ENCODE data around the gene RAB7B. TPM values are rescaled to one million over a fixed set of nuclear protein-coding genes. Genes with fewer than 3 reads are reported as not detected.

RAB7B gene
- total RNA-seq, 1 experiment from 2014 or later, result not detected

GRCh38 chr1:205972081-205972480 lies 31.1 kb downstream of the RAB7B start:
- no peak overlapping the region for H3K27ac Mint-ChIP-seq
- ATAC-seq (no peak), DNase-seq (ENCODE audit: low spot score) (no peak)
- POLR2A ChIA-PET, result no interaction called here
- CTCF ChIA-PET, result interaction anchor here (0.5 to 0.6 kb wide), 2 partner anchors 12 to 53 kb away, joined by 3 read pairs; no protein-coding TSS in a partner anchor
- 0 out of 2 replicates have a peak, but pooled peaks cover 5% of the 10 kb centered on the region for H3K4me1 Mint-ChIP-seq
- H3K36me3 Mint-ChIP-seq, result peaks cover 2% of the 10 kb centered on the region; the same call in 1 of the 2 replicates
- peaks cover 23% of the 10 kb centered on the region for H3K9me3 Mint-ChIP-seq
- peaks cover 3% of the 10 kb centered on the region; the same call in 1 of the 2 replicates for H3K27me3 Mint-ChIP-seq (ENCODE audit: low read depth)
- H3K4me3 Mint-ChIP-seq, result no peak overlapping the region
- TF ChIP-seq NR3C1 (CRISPR knock-in tag; conservative IDR thresholded peaks at IDR 0.05; ENCODE audit: low read depth) (no peak), SOX15 (CRISPR knock-in tag; IDR thresholded peaks at IDR 0.05) (no peak), ZNF232 (CRISPR knock-in tag; IDR thresholded peaks at IDR 0.05) (no peak), ZBTB43 (CRISPR knock-in tag; IDR thresholded peaks at IDR 0.05) (no peak), SMAD4 (CRISPR knock-in tag; IDR thresholded peaks at IDR 0.05) (no peak), KAT7 (CRISPR knock-in tag; IDR thresholded peaks at IDR 0.05; ENCODE audit: borderline replicate concordance) (no peak), IRF2 (CRISPR knock-in tag; IDR thresholded peaks at IDR 0.05; ENCODE audit: borderline replicate concordance, low read depth) (no peak), SP1 (CRISPR knock-in tag; conservative IDR thresholded peaks at IDR 0.05) (no peak), TEAD4 (CRISPR knock-in tag; IDR thresholded peaks at IDR 0.05) (no peak), FOXJ3 (CRISPR knock-in tag; IDR thresholded peaks at IDR 0.05; ENCODE audit: borderline replicate concordance) (no peak), NR1H2 (CRISPR knock-in tag; IDR thresholded peaks at IDR 0.05) (no peak), ELF4 (CRISPR knock-in tag; IDR thresholded peaks at IDR 0.05; ENCODE audit: low read depth) (no peak)
- TF ChIP-seq, protein P1, sequence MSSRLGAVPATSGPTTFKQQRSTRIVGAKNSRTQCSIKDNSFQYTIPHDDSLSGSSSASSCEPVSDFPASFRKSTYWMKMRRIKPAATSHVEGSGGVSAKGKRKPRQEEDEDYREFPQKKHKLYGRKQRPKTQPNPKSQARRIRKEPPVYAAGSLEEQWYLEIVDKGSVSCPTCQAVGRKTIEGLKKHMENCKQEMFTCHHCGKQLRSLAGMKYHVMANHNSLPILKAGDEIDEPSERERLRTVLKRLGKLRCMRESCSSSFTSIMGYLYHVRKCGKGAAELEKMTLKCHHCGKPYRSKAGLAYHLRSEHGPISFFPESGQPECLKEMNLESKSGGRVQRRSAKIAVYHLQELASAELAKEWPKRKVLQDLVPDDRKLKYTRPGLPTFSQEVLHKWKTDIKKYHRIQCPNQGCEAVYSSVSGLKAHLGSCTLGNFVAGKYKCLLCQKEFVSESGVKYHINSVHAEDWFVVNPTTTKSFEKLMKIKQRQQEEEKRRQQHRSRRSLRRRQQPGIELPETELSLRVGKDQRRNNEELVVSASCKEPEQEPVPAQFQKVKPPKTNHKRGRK (CRISPR knock-in tag; IDR thresholded peaks at IDR 0.05; ENCODE audit: borderline replicate concordance), result no peak

GRCh38 chr1:205971082-205971481 lies 32.1 kb downstream of the RAB7B start:
- DNase-seq (ENCODE audit: low spot score) (no peak), ATAC-seq (no peak)
- Mint-ChIP-seq H3K27ac (no peak overlapping the region), H3K9me3 (peaks cover 23% of the 10 kb centered on the region), H3K27me3 (ENCODE audit: low read depth) (peaks cover 3% of the 10 kb centered on the region; the same call in 1 of the 2 replicates), H3K4me1 (no peaks in the 10 kb centered on the region), H3K4me3 (no peak overlapping the region), H3K36me3 (peaks cover 2% of the 10 kb centered on the region; the same call in 1 of the 2 replicates)
- ChIA-PET POLR2A (no interaction called here), CTCF (interaction anchor here (1.2 kb wide), 1 partner anchor 52 kb away, joined by 3 read pairs; no protein-coding TSS in a partner anchor)
- TF ChIP-seq EMX1 (CRISPR knock-in tag; IDR thresholded peaks at IDR 0.05), result no peak
- no peak for TF ChIP-seq CBFB (CRISPR knock-in tag; IDR thresholded peaks at IDR 0.05; ENCODE audit: low read depth)

GRCh38 chr1:205970486-205970885 lies 32.7 kb downstream of the RAB7B start:
- ChIA-PET CTCF (interaction anchor here (1.2 kb wide), 1 partner anchor 52 kb away, joined by 3 read pairs; no protein-coding TSS in a partner anchor), POLR2A (no interaction called here)
- H3K4me1 Mint-ChIP-seq, result peaks cover 3% of the 10 kb centered on the region
- ATAC-seq (no peak), DNase-seq (ENCODE audit: low spot score) (no peak)
- TF ChIP-seq EMX1 (CRISPR knock-in tag; IDR thresholded peaks at IDR 0.05), result no peak
- no peak for TF ChIP-seq TCF7 (CRISPR knock-in tag; IDR thresholded peaks at IDR 0.05; ENCODE audit: low read depth)
- TF ChIP-seq GRHL2 (CRISPR knock-in tag; IDR thresholded peaks at IDR 0.05; ENCODE audit: insufficient replicate concordance, severe bottlenecking), result no peak
- TF ChIP-seq GABPB1 (CRISPR knock-in tag; IDR thresholded peaks at IDR 0.05), result no peak
- no peak for TF ChIP-seq PRRX2 (CRISPR knock-in tag; IDR thresholded peaks at IDR 0.05)
- TF ChIP-seq, protein P2, sequence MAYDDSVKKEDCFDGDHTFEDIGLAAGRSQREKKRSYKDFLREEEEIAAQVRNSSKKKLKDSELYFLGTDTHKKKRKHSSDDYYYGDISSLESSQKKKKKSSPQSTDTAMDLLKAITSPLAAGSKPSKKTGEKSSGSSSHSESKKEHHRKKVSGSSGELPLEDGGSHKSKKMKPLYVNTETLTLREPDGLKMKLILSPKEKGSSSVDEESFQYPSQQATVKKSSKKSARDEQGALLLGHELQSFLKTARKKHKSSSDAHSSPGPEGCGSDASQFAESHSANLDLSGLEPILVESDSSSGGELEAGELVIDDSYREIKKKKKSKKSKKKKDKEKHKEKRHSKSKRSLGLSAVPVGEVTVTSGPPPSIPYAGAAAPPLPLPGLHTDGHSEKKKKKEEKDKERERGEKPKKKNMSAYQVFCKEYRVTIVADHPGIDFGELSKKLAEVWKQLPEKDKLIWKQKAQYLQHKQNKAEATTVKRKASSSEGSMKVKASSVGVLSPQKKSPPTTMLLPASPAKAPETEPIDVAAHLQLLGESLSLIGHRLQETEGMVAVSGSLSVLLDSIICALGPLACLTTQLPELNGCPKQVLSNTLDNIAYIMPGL (CRISPR knock-in tag; IDR thresholded peaks at IDR 0.05), result no peak
- TF ChIP-seq, protein P3, sequence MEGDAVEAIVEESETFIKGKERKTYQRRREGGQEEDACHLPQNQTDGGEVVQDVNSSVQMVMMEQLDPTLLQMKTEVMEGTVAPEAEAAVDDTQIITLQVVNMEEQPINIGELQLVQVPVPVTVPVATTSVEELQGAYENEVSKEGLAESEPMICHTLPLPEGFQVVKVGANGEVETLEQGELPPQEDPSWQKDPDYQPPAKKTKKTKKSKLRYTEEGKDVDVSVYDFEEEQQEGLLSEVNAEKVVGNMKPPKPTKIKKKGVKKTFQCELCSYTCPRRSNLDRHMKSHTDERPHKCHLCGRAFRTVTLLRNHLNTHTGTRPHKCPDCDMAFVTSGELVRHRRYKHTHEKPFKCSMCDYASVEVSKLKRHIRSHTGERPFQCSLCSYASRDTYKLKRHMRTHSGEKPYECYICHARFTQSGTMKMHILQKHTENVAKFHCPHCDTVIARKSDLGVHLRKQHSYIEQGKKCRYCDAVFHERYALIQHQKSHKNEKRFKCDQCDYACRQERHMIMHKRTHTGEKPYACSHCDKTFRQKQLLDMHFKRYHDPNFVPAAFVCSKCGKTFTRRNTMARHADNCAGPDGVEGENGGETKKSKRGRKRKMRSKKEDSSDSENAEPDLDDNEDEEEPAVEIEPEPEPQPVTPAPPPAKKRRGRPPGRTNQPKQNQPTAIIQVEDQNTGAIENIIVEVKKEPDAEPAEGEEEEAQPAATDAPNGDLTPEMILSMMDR (IDR thresholded peaks at IDR 0.05), result no peak
- no peak for TF ChIP-seq ELF4 (CRISPR knock-in tag; IDR thresholded peaks at IDR 0.05; ENCODE audit: low read depth)
- TF ChIP-seq HMGA2 (CRISPR knock-in tag; IDR thresholded peaks at IDR 0.05), result no peak
- TF ChIP-seq, protein P4, sequence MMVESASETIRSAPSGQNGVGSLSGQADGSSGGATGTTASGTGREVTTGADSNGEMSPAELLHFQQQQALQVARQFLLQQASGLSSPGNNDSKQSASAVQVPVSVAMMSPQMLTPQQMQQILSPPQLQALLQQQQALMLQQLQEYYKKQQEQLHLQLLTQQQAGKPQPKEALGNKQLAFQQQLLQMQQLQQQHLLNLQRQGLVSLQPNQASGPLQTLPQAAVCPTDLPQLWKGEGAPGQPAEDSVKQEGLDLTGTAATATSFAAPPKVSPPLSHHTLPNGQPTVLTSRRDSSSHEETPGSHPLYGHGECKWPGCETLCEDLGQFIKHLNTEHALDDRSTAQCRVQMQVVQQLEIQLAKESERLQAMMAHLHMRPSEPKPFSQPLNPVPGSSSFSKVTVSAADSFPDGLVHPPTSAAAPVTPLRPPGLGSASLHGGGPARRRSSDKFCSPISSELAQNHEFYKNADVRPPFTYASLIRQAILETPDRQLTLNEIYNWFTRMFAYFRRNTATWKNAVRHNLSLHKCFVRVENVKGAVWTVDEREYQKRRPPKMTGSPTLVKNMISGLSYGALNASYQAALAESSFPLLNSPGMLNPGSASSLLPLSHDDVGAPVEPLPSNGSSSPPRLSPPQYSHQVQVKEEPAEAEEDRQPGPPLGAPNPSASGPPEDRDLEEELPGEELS (CRISPR knock-in tag; IDR thresholded peaks at IDR 0.05), result no peak
- TF ChIP-seq ZNF671 (CRISPR knock-in tag; IDR thresholded peaks at IDR 0.05), result no peak
- TF ChIP-seq NFYB (CRISPR knock-in tag; conservative IDR thresholded peaks at IDR 0.05; ENCODE audit: low read depth), result no peak
- TF ChIP-seq ZNF232 (CRISPR knock-in tag; IDR thresholded peaks at IDR 0.05), result no peak
- no peak overlapping the region for H3K4me3 Mint-ChIP-seq
- H3K27ac Mint-ChIP-seq, result no peak overlapping the region
- H3K36me3 Mint-ChIP-seq, result peaks cover 2% of the 10 kb centered on the region; the same call in 1 of the 2 replicates
- peaks cover 3% of the 10 kb centered on the region; the same call in 1 of the 2 replicates for H3K27me3 Mint-ChIP-seq (ENCODE audit: low read depth)
- H3K9me3 Mint-ChIP-seq, result peaks cover 23% of the 10 kb centered on the region

Measured in WTC11 (cell line).